DOHH2 (cell line): ENCODE results near the gene CSTA.
A peak's percentile ranks its signal among the peaks of the same experiment; 100 is the strongest.

Experiments
- H3F3A ChIP-seq: fragments of 200-600 bp; sonication (generic), shearing (Covaris generic); 2 replicates; pipeline ENCODE4 v1.6.0; 2016; ENCODE audit warnings: antibody characterized with exemption, mild to moderate bottlenecking; ENCODE audit not compliant: control insufficient read depth, insufficient read depth
- H3K27ac ChIP-seq: fragments of 200-600 bp; sonication (generic); 2 replicates; pipeline ENCODE4 v1.5.1; 2014; ENCODE audit warnings: low read depth, mild to moderate bottlenecking, low read length, moderate library complexity
- H3K27me3 ChIP-seq: fragments of 200-600 bp; sonication (generic); 2 replicates; pipeline ENCODE4 v1.6.1; 2014; ENCODE audit warnings: mild to moderate bottlenecking, low read length, mixed read lengths; ENCODE audit not compliant: control insufficient read depth
- H3K36me3 ChIP-seq: fragments of 200-600 bp; sonication (generic); 2 replicates; pipeline ENCODE4 v1.6.1; 2014; ENCODE audit warnings: mild to moderate bottlenecking, low read length, moderate library complexity, mixed read lengths; ENCODE audit not compliant: control insufficient read depth
- H3K4me1 ChIP-seq: fragments of 200-600 bp; sonication (generic); 2 replicates; pipeline ENCODE4 v1.6.1; 2014; ENCODE audit warnings: mild to moderate bottlenecking, low read length, mixed read lengths; ENCODE audit not compliant: control insufficient read depth
- H3K4me2 ChIP-seq: fragments of 200-600 bp; sonication (generic); 2 replicates; pipeline ENCODE4 v1.6.0; 2014; ENCODE audit warnings: mild to moderate bottlenecking, low read length, moderate library complexity
- H3K4me3 ChIP-seq: fragments of 200-600 bp; sonication (generic); 2 replicates; pipeline ENCODE4 v1.5.1; 2014; ENCODE audit warnings: mild to moderate bottlenecking, low read length, mixed read lengths
- H3K79me2 ChIP-seq: fragments of 200-600 bp; sonication (generic); 2 replicates; pipeline ENCODE4 v1.6.1; 2014; ENCODE audit warnings: mild to moderate bottlenecking, low read length, mixed read lengths; ENCODE audit not compliant: control insufficient read depth
- H3K9me2 ChIP-seq: fragments of 200-600 bp; sonication (generic); replicated peaks from 2 replicates; pipeline ENCODE4 v1.6.1; 2014; ENCODE audit warnings: mild to moderate bottlenecking, low read length, mixed read lengths; ENCODE audit not compliant: control insufficient read depth
- H3K9me3 ChIP-seq: fragments of 200-600 bp; sonication (generic); 2 replicates; pipeline ENCODE4 v1.6.1; 2014; ENCODE audit warnings: antibody characterized with exemption, low read length, mixed read lengths; ENCODE audit not compliant: control insufficient read depth, insufficient read depth
- H4K20me1 ChIP-seq: fragments of 200-600 bp; sonication (generic); 2 replicates; pipeline ENCODE4 v1.6.0; 2014; ENCODE audit warnings: low read depth, mild to moderate bottlenecking, antibody characterized with exemption, low read length, moderate library complexity; ENCODE audit not compliant: control insufficient read depth, insufficient read depth
- CTCF ChIP-seq: fragments of 200-600 bp; sonication (generic); IDR thresholded peaks from one replicate; pipeline ENCODE4 v1.5.1; 2014; ENCODE audit warnings: antibody characterized with exemption, mild to moderate bottlenecking, low read depth, low read length; ENCODE audit not compliant: poor library complexity, severe bottlenecking
- EZH2phosphoT487 ChIP-seq: fragments of 200-600 bp; sonication (generic); IDR thresholded peaks from 2 replicates; pipeline ENCODE4 v1.6.1; 2017; ENCODE audit warnings: borderline replicate concordance, mild to moderate bottlenecking, antibody characterized with exemption, low read length, moderate library complexity, mixed read lengths

Gene CSTA

GRCh38 chr3:122299215-122299614 lies 25.8 kb upstream of the CSTA start:
- H3K4me3 ChIP-seq = no peak overlapping the region
- no peaks in the 10 kb centered on the region for H4K20me1 ChIP-seq
- H3K4me1 ChIP-seq = peaks cover 14% of the 10 kb centered on the region
- no peaks in the 10 kb centered on the region for H3K9me2 ChIP-seq
- H3K9me3 ChIP-seq = no peaks in the 10 kb centered on the region
- no peaks in the 10 kb centered on the region for H3K27me3 ChIP-seq
- H3F3A ChIP-seq = 0 out of 2 replicates have a peak, but pooled peaks cover 3% of the 10 kb centered on the region
- H3K36me3 ChIP-seq = no peaks in the 10 kb centered on the region
- H3K27ac ChIP-seq = no peak overlapping the region
- no peak overlapping the region for H3K4me2 ChIP-seq
- TF ChIP-seq CTCF (no peak), EZH2phosphoT487 (no peak)
- no peaks in the 10 kb centered on the region for H3K79me2 ChIP-seq

GRCh38 chr3:122299872-122300460 lies 25.1 kb upstream of the CSTA start:
- Histone ChIP-seq H3K4me1 (peaks cover 12% of the 10 kb centered on the region), H3K27me3 (no peaks in the 10 kb centered on the region), H3K9me3 (no peaks in the 10 kb centered on the region), H3F3A (0 out of 2 replicates have a peak, but pooled peaks cover 3% of the 10 kb centered on the region), H3K79me2 (no peaks in the 10 kb centered on the region), H3K4me3 (no peak overlapping the region), H4K20me1 (no peaks in the 10 kb centered on the region), H3K4me2 (no peak overlapping the region), H3K27ac (no peak overlapping the region), H3K36me3 (no peaks in the 10 kb centered on the region), H3K9me2 (no peaks in the 10 kb centered on the region)
- TF ChIP-seq EZH2phosphoT487 (no peak), CTCF (peak; percentile 59)

- TF ChIP-seq CTCF = no peak
- TF ChIP-seq EZH2phosphoT487 = no peak
- H3K27me3 ChIP-seq = no peaks in the 10 kb centered on the region; the same call in 1 of the 2 replicates
- H3K4me2 ChIP-seq = no peak overlapping the region
- H3K27ac ChIP-seq = no peak overlapping the region
- no peaks in the 10 kb centered on the region for H3K9me2 ChIP-seq
- H3K9me3 ChIP-seq = no peaks in the 10 kb centered on the region
- H3K4me1 ChIP-seq = peaks cover 7% of the 10 kb centered on the region
- no peaks in the 10 kb centered on the region for H4K20me1 ChIP-seq
- no peaks in the 10 kb centered on the region for H3K36me3 ChIP-seq
- H3F3A ChIP-seq = 0 out of 2 replicates have a peak, but pooled peaks cover 3% of the 10 kb centered on the region
- no peaks in the 10 kb centered on the region for H3K79me2 ChIP-seq
- H3K4me3 ChIP-seq = no peak overlapping the region
These were observed 24.0 kb upstream of the CSTA start for GRCh38 chr3:122301063-122301462.
